ENCODE results near the gene PTPRCAP. TPM values are rescaled to one million over a fixed set of nuclear protein-coding genes. Genes with fewer than 3 reads are reported as not detected.

PTPRCAP gene
- total RNA-seq, 1 experiment from 2014 or later, result 1.7 TPM

DNA sequence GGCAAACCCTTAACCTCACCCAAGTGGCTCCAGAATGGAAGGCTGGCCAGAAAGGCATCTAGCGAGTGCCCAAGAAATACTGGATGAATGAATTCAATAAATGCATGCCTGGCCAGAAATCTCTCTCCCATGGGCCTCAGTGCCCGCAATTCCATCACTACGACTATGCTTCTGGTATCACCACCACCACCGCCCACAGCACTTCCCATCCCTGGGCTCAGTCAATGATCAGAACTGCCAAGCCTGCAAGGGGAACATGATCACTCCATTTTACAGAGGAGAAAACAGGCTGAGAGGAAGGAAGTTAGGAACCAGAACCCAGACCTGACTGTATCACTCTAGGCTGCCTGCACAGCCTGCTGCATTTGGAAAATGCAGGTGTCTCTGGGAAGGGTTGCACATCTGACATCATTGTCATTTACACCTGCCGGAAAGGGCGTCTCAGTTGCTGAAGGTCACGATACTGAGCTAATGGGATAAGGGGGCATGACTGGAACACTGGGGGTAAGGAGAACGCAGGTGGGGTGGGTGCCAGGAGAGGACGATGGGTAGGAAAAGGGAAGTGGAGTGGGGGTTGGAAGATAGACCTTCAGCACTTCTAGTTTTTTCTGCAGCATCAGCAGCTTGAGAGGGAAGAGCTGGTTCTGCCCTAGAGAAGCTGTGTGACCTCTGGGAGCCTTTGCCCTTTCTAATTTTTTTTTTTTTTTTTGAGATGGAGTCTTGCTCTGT lies 11.8 kb upstream of the PTPRCAP start:
- Histone ChIP-seq H2AFZ (ENCODE audit: low read length) (no peak overlapping the region), H2AK5ac (ENCODE audit: insufficient read length, low read length) (no peak overlapping the region), H3K23ac (ENCODE audit: insufficient read length, low read depth, low read length) (no peak overlapping the region), H2BK12ac (ENCODE audit: insufficient read length, low read depth, low read length) (no peak overlapping the region), H3K4me1 (ENCODE audit: insufficient read depth, low read length) (no peaks in the 10 kb centered on the region), H4K91ac (ENCODE audit: insufficient read length, low read depth, low read length) (no peak overlapping the region), H3K4ac (ENCODE audit: low read depth, low read length) (no peak overlapping the region), H3K14ac (ENCODE audit: insufficient read depth, low read length) (no peak overlapping the region), H2BK120ac (ENCODE audit: low read depth, low read length, poor library complexity, severe bottlenecking) (no peak overlapping the region), H3K27ac (ENCODE audit: insufficient read length, low read depth, low read length) (no peak overlapping the region), H2BK20ac (ENCODE audit: low read depth, low read length, poor library complexity, severe bottlenecking) (no peak overlapping the region), H3K18ac (ENCODE audit: insufficient read length, low read depth, low read length) (no peak overlapping the region), H4K20me1 (ENCODE audit: control insufficient read depth, insufficient read depth, insufficient read length) (no peaks in the 10 kb centered on the region), H3T11ph (ENCODE audit: low read length) (no peak overlapping the region), H3K9ac (ENCODE audit: extremely low read depth, insufficient read length, low read length) (no peak overlapping the region), H3K79me2 (ENCODE audit: insufficient read depth, low read length) (no peaks in the 10 kb centered on the region), H3K4me2 (ENCODE audit: insufficient read depth, insufficient read length, low read length) (no peak overlapping the region), H3K56ac (ENCODE audit: insufficient read length, low read depth, low read length) (no peak overlapping the region), H3K23me2 (ENCODE audit: insufficient read length, low read depth, low read length, poor library complexity, severe bottlenecking) (peaks cover 3% of the 10 kb centered on the region), H2BK5ac (ENCODE audit: insufficient read length, low read length) (no peak overlapping the region), H3K79me1 (ENCODE audit: insufficient read depth, low read depth, low read length, poor library complexity, severe bottlenecking) (no peaks in the 10 kb centered on the region), H3K9me3 (ENCODE audit: control insufficient read depth, low read depth, low read length) (no peaks in the 10 kb centered on the region), H4K5ac (ENCODE audit: insufficient read length, low read depth, low read length) (no peak overlapping the region), H3K27me3 (ENCODE audit: insufficient read depth, low read length) (no peaks in the 10 kb centered on the region), H4K8ac (replicated peaks; ENCODE audit: insufficient read length, low read depth, low read length) (no peak overlapping the region), H2BK15ac (ENCODE audit: low read depth, low read length) (no peak overlapping the region)
- peaks cover 15% of the 10 kb centered on the region for H3K27me3 Mint-ChIP-seq (ENCODE audit: low read depth)
- TF ChIP-seq, protein P1, sequence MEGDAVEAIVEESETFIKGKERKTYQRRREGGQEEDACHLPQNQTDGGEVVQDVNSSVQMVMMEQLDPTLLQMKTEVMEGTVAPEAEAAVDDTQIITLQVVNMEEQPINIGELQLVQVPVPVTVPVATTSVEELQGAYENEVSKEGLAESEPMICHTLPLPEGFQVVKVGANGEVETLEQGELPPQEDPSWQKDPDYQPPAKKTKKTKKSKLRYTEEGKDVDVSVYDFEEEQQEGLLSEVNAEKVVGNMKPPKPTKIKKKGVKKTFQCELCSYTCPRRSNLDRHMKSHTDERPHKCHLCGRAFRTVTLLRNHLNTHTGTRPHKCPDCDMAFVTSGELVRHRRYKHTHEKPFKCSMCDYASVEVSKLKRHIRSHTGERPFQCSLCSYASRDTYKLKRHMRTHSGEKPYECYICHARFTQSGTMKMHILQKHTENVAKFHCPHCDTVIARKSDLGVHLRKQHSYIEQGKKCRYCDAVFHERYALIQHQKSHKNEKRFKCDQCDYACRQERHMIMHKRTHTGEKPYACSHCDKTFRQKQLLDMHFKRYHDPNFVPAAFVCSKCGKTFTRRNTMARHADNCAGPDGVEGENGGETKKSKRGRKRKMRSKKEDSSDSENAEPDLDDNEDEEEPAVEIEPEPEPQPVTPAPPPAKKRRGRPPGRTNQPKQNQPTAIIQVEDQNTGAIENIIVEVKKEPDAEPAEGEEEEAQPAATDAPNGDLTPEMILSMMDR (conservative IDR thresholded peaks at IDR 0.05), result no peak
- no CpG with 5 or more reads among the region's 9 CpGs for WGBS (ENCODE audit: extremely low coverage, insufficient read length, low lambda C conversion rate)
- H3K9me3 Mint-ChIP-seq, result no peaks in the 10 kb centered on the region
- no peak for DNase-seq
- H3K27ac Mint-ChIP-seq, result no peak overlapping the region; a peak in 1 of 7 replicates
- H3K4me1 Mint-ChIP-seq, result 0 out of 4 replicates have a peak, but pooled peaks cover 2 to 7% of the 10 kb centered on the region in 2 experiments
- H3K36me3 Mint-ChIP-seq (ENCODE audit: insufficient read depth in 1 of 3, low read depth in 3 of 3), result no peaks in the 10 kb centered on the region; a peak in 1 of 7 replicates
- no peak overlapping the region for H3K4me3 Mint-ChIP-seq
